Nephron progenitor cell (in vitro differentiated cells): ENCODE results near the gene ERAS.

Experiments used
- DNase-seq: peaks from one replicate; pipeline ENCODE4 v3.0.0; 2021
- H3K27ac Mint-ChIP-seq: 2 replicates; pipeline ENCODE4 v1.8.0; 2021; ENCODE audit warnings: mild to moderate bottlenecking, moderate library complexity, mixed read lengths
- H3K27me3 Mint-ChIP-seq: 2 replicates; pipeline ENCODE4 v1.8.0; 2021; ENCODE audit warnings: mild to moderate bottlenecking, low read depth, mixed read lengths; ENCODE audit not compliant: poor library complexity
- H3K36me3 Mint-ChIP-seq: 2 replicates; pipeline ENCODE4 v1.8.0; 2021; ENCODE audit warnings: low read depth, mixed read lengths
- H3K4me1 Mint-ChIP-seq: 2 replicates; pipeline ENCODE4 v1.8.0; 2021; ENCODE audit warnings: mixed read lengths
- H3K4me3 Mint-ChIP-seq: 2 replicates; pipeline ENCODE4 v1.8.0; 2021; ENCODE audit warnings: mild to moderate bottlenecking, moderate library complexity, mixed read lengths
- H3K9me3 Mint-ChIP-seq: 2 replicates; pipeline ENCODE4 v1.8.0; 2021; ENCODE audit warnings: mild to moderate bottlenecking, moderate library complexity, mixed read lengths
- CTCF ChIP-seq: fragments of 200-600 bp; sonication (generic); IDR thresholded peaks from 2 replicates; pipeline ENCODE4 v1.5.0; 2021; ENCODE audit warnings: antibody characterized with exemption

ERAS gene

GRCh38 chrX:48823053-48823452 lies 3.3 kb upstream of the ERAS start:
- Mint-ChIP-seq H3K27me3 (peaks cover 8% of the 10 kb centered on the region), H3K36me3 (peaks cover 61% of the 10 kb centered on the region), H3K4me3 (no peak overlapping the region), H3K27ac (peak overlapping the region; percentile 32), H3K4me1 (no peaks in the 10 kb centered on the region), H3K9me3 (peaks cover 70% of the 10 kb centered on the region)
- TF ChIP-seq CTCF = no peak
- no peak for DNase-seq

GRCh38 chrX:48824066-48824465 lies 2.2 kb upstream of the ERAS start:
- DNase-seq = no peak
- Mint-ChIP-seq H3K27me3 (peaks cover 18% of the 10 kb centered on the region), H3K27ac (no peak overlapping the region), H3K4me3 (no peak overlapping the region), H3K9me3 (peaks cover 70% of the 10 kb centered on the region), H3K36me3 (peaks cover 58% of the 10 kb centered on the region), H3K4me1 (no peaks in the 10 kb centered on the region)
- no peak for TF ChIP-seq CTCF

- peaks cover 46% of the 10 kb centered on the region for H3K27me3 Mint-ChIP-seq
- no peaks in the 10 kb centered on the region for H3K4me1 Mint-ChIP-seq
- H3K27ac Mint-ChIP-seq = no peak overlapping the region
- no peak for DNase-seq
- no peak overlapping the region for H3K4me3 Mint-ChIP-seq
- peaks cover 47% of the 10 kb centered on the region for H3K36me3 Mint-ChIP-seq
- TF ChIP-seq CTCF = no peak
- peaks cover 72% of the 10 kb centered on the region for H3K9me3 Mint-ChIP-seq
Observed at GRCh38 chrX:48826876-48827653, 752 bp downstream of the ERAS start.

GRCh38 chrX:48827654-48827968 lies 1.3 kb downstream of the ERAS start:
- H3K27ac Mint-ChIP-seq = no peak overlapping the region
- no peak overlapping the region for H3K4me3 Mint-ChIP-seq
- H3K4me1 Mint-ChIP-seq = no peaks in the 10 kb centered on the region

GRCh38 chrX:48829016-48829735 lies 2.9 kb downstream of the ERAS start:
- TF ChIP-seq CTCF = no peak
- Mint-ChIP-seq H3K4me1 (peaks cover 3% of the 10 kb centered on the region), H3K9me3 (peaks cover 72% of the 10 kb centered on the region), H3K36me3 (peaks cover 37% of the 10 kb centered on the region), H3K27ac (no peak overlapping the region), H3K4me3 (no peak overlapping the region), H3K27me3 (peaks cover 67% of the 10 kb centered on the region)
- DNase-seq = no peak

More at GRCh38 chrX:48827654-48827968, 1.3 kb downstream of the ERAS start:
- peaks cover 45% of the 10 kb centered on the region for H3K36me3 Mint-ChIP-seq
- DNase-seq = no peak
- H3K9me3 Mint-ChIP-seq = peaks cover 69% of the 10 kb centered on the region
- peaks cover 52% of the 10 kb centered on the region for H3K27me3 Mint-ChIP-seq
- no peak for TF ChIP-seq CTCF
